Tibial nerve (tissue), 4 donors: ENCODE measurements around the gene PLCG2. TPM values are rescaled to one million over a fixed set of nuclear protein-coding genes. Genes with fewer than 3 reads are reported as not detected.

Experiments used
- DNase-seq, 2 donors: peaks; one replicate each; pipeline ENCODE4 v3.0.0-alpha.2; 2019; ENCODE audit warnings: low spot score in 2 of 2
- H3K27ac ChIP-seq, 4 donors: fragments of 200-600 bp; sonication (generic) in 3 of 4; one replicate each; pipeline ENCODE4 v1.5.1; 2017 to 2019; ENCODE audit warnings: mild to moderate bottlenecking in 1 of 4
- H3K27me3 ChIP-seq, 2 donors: fragments of 200-600 bp; sonication (generic) in 1 of 2; one replicate each; pipeline versions ENCODE4 v1.5.1 to v1.6.0; 2017 to 2019
- H3K36me3 ChIP-seq, 3 donors: fragments of 200-600 bp; sonication (generic); one replicate each; pipeline ENCODE4 v1.5.1; 2018 to 2019
- H3K4me1 ChIP-seq, 4 donors: fragments of 200-600 bp; sonication (generic) in 3 of 4; one replicate each; pipeline ENCODE4 v1.5.1; 2017 to 2019
- H3K4me3 ChIP-seq, 4 donors: fragments of 200-600 bp; sonication (generic) in 3 of 4; one replicate each; pipeline ENCODE4 v1.5.1; 2017 to 2019; ENCODE audit warnings: mild to moderate bottlenecking in 1 of 4, moderate library complexity in 1 of 4
- H3K9me3 ChIP-seq, 4 donors: fragments of 200-600 bp; sonication (generic) in 3 of 4; one replicate each; pipeline ENCODE4 v1.5.1; 2017 to 2019
- EP300 ChIP-seq, 2 donors: sonication (generic); formaldehyde crosslinking; IDR thresholded peaks; one replicate each; pipeline ENCODE4 v1.6.1; 2017; ENCODE audit warnings: antibody characterized with exemption in 2 of 2, mild to moderate bottlenecking in 1 of 2
- POLR2A ChIP-seq, 2 donors: fragments of 450-650 bp; IDR thresholded peaks; one replicate each; pipeline ENCODE4 v1.6.1; 2017; ENCODE audit warnings: antibody characterized with exemption in 2 of 2, mild to moderate bottlenecking in 2 of 2, moderate library complexity in 2 of 2
- WGBS, 2 donors: methylation state at CpG; one replicate each; pipeline ENCODE4 v1.1.5; 2018; 5-methylcytosine and 5-hydroxymethylcytosine counted together
- total RNA-seq, 4 donors: library from RNA; depleted of rRNA; stranded (reverse); fragments of >200 nt; gene quantifications; one replicate each; pipeline ENCODE4 v1.1.0, GENCODE V29; 2016
- TF ChIP-seq, protein P1 (sequence below), 5 experiments: fragments of 200-600 bp in 3 of 5; fragments of 450-650 bp in 2 of 5; sonication (generic) in 3 of 5; IDR thresholded peaks; one replicate each; pipeline ENCODE4 v1.5.1; 2016 to 2019; ENCODE audit warnings: antibody characterized with exemption in 5 of 5, mild to moderate bottlenecking in 3 of 5, moderate library complexity in 2 of 5

PLCG2 gene
- total RNA-seq, 4 donors from 2014 or later: 13.0 to 28.5 (median 18.9) TPM

DNA sequence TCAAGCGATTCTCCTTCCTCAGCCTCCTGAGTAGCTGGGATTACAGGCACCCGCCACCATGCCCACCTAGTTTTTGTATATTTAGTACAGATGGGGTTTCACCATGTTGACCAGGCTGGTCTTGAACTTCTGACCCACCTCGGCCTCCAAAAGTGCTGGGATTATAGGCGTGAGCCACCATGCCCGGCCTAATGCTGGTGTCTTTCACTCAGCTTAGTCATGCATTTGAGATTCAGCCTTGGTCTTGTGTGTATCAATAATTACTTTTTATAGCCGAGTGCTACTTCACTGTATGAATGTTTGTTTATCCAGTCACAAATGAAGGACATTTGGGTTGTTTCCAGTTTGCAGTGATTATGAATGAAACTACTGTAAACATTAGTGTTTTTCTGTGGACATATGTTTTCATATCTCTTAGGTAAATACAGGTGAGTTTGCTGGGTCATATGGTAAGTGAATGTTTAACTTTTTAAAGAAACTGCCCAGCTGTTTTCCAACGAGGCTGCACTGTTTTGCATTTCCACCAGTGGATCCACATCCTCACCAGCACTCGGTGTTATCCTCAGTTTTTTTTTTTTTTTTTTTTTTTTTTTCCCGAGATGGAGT lies 11.0 kb upstream of the PLCG2 start:
- Histone ChIP-seq H3K27ac (no peak overlapping the region), H3K9me3 (no peaks in the 10 kb centered on the region), H3K4me1 (no peaks in the 10 kb centered on the region), H3K4me3 (no peak overlapping the region), H3K36me3 (no peaks in the 10 kb centered on the region), H3K27me3 (no peaks in the 10 kb centered on the region)
- no peak for DNase-seq
- 77 to 83% methylated on average over 9 of the region's 9 CpGs for WGBS, 2 donors
- TF ChIP-seq EP300 (IDR thresholded peaks at IDR 0.05): no peak
- no peak for TF ChIP-seq POLR2A (IDR thresholded peaks at IDR 0.05)
- TF ChIP-seq, protein P1, sequence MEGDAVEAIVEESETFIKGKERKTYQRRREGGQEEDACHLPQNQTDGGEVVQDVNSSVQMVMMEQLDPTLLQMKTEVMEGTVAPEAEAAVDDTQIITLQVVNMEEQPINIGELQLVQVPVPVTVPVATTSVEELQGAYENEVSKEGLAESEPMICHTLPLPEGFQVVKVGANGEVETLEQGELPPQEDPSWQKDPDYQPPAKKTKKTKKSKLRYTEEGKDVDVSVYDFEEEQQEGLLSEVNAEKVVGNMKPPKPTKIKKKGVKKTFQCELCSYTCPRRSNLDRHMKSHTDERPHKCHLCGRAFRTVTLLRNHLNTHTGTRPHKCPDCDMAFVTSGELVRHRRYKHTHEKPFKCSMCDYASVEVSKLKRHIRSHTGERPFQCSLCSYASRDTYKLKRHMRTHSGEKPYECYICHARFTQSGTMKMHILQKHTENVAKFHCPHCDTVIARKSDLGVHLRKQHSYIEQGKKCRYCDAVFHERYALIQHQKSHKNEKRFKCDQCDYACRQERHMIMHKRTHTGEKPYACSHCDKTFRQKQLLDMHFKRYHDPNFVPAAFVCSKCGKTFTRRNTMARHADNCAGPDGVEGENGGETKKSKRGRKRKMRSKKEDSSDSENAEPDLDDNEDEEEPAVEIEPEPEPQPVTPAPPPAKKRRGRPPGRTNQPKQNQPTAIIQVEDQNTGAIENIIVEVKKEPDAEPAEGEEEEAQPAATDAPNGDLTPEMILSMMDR (IDR thresholded peaks at IDR 0.05): no peak

DNA sequence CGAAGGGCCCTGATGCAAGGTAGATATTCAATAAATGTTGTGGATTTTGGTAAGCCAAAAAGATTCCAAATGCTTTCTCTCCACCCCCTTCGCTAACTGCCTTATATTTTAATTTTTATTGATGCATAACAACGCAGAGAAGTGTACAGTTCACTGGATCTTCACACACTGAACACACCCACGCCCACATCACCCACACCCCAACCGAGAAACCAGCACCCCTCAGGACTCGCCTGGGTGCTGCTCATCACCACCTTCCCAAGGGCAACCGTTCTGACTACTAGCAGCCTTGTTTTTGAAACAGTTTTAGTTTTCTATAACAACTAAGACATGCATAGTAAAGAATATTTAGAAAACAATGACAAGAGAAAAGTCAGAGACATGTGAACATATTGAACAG lies 9.1 kb upstream of the PLCG2 start:
- WGBS, 2 donors: 85% methylated on average over 7 of the region's 7 CpGs

DNA sequence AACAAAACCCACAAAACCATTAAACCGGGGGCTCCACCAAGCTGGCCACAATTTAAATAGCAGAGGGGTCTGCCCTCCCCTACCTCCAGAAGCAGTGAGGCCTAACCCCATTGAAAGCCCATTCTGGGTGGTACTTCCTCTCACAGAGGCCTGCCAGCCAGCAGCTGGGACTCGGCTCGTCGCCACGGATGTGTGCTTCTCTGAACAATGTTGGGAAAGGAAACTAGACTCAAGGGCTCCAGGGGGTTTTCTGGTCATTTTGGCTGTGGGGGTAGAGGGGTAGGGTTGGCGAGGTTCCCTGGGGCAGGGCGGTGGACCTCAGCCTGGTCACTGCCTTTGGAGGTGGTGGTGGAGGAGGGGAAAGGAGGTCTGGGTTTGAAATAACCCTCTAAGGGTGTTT lies 4.7 kb upstream of the PLCG2 start:
- H3K27me3 ChIP-seq: peaks cover 0 to 11% of the 10 kb centered on the region in 2 donors
- DNase-seq: no peak
- H3K4me3 ChIP-seq: no peak overlapping the region
- peaks cover 0 to 3% (median 0%) of the 10 kb centered on the region in 4 donors for H3K9me3 ChIP-seq
- H3K4me1 ChIP-seq: peaks cover 0 to 2% (median 0%) of the 10 kb centered on the region in 4 donors
- H3K36me3 ChIP-seq: no peaks in the 10 kb centered on the region
- H3K27ac ChIP-seq: no peak overlapping the region
- WGBS, 2 donors: 58% methylated on average over 7 of the region's 7 CpGs
- no peak for TF ChIP-seq POLR2A (IDR thresholded peaks at IDR 0.05)
- no peak for TF ChIP-seq EP300 (IDR thresholded peaks at IDR 0.05)
- TF ChIP-seq, protein P1 (IDR thresholded peaks at IDR 0.05): no peak

More for the DNA sequence above, 9.1 kb upstream of the PLCG2 start:
- no peak for TF ChIP-seq EP300 (IDR thresholded peaks at IDR 0.05)
- no peaks in the 10 kb centered on the region for H3K4me1 ChIP-seq
- H3K4me3 ChIP-seq: no peak overlapping the region
- H3K9me3 ChIP-seq: no peaks in the 10 kb centered on the region
- H3K27me3 ChIP-seq: no peaks in the 10 kb centered on the region
- H3K27ac ChIP-seq: no peak overlapping the region
- H3K36me3 ChIP-seq: no peaks in the 10 kb centered on the region
- no peak for DNase-seq

DNA sequence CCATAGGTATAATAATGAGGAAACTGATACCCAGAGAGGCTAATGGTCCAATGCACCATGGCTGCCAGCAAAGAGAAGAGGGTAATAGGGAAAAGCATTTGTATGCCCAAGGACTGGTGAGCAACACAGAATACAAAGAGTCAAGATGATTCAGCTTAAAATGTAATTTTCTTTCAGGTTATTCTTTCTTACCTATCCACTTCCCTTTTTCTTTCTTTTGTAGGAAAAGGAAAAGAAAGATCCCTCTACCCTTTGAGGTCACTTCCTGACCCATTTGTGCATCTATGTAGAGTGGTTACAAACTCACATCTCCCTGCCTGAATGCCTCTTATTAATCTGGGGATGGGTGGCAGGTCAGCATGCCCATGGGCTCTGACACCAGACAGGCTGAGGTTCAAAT lies 3.5 kb upstream of the PLCG2 start:
- no peak for DNase-seq
- no peak for TF ChIP-seq POLR2A (IDR thresholded peaks at IDR 0.05)
- no peak for TF ChIP-seq EP300 (IDR thresholded peaks at IDR 0.05)
- TF ChIP-seq, protein P1 (IDR thresholded peaks at IDR 0.05): no peak
- Histone ChIP-seq H3K27me3 (peaks cover 0 to 20% of the 10 kb centered on the region in 2 donors), H3K27ac (no peak overlapping the region), H3K4me1 (peaks cover 0 to 9% (median 0%) of the 10 kb centered on the region in 4 donors), H3K4me3 (no peak overlapping the region), H3K9me3 (peaks cover 0 to 3% (median 0%) of the 10 kb centered on the region in 4 donors), H3K36me3 (no peaks in the 10 kb centered on the region)

DNA sequence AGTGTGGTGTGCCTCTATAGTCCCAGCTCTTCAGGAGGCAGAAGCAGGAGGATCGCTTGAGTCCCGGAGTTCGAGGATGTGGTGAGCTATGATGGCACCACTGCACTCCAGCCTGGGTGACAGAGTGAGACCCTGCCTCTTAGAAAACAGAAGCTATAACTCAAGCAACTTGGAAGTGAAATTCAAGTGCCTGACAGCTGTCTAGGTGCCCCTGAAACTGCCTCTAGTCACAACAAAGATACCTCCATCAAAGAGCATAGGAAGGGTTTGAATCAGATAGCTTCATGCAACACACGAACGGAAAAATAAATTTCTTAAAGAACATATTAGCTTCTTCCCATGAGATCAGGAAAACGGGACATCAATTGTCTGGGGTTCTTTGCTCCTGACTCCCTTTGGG lies 860 bp upstream of the PLCG2 start:
- Histone ChIP-seq H3K27me3 (peaks cover 0 to 20% of the 10 kb centered on the region in 2 donors), H3K4me3 (no peak overlapping the region), H3K9me3 (peaks cover 0 to 3% (median 0%) of the 10 kb centered on the region in 4 donors), H3K36me3 (no peaks in the 10 kb centered on the region), H3K27ac (no peak overlapping the region), H3K4me1 (peaks cover 0 to 9% (median 0%) of the 10 kb centered on the region in 4 donors)
- DNase-seq: no peak
- WGBS, 2 donors: 79 to 83% methylated on average over 6 of the region's 6 CpGs
- TF ChIP-seq, protein P1 (IDR thresholded peaks at IDR 0.05): no peak
- TF ChIP-seq EP300 (IDR thresholded peaks at IDR 0.05) (no peak), POLR2A (IDR thresholded peaks at IDR 0.05) (no peak)
